H9 (cell line): ENCODE measurements around the gene PSMD6. TPM values are rescaled to one million over a fixed set of nuclear protein-coding genes. Genes with fewer than 3 reads are reported as not detected.

ENCODE experiments used
- DNase-seq: peaks from one replicate; pipeline ENCODE4 v3.0.0-alpha.2; 2017
- H2AFZ ChIP-seq: one replicate; pipeline ENCODE4 v1.6.1; 2013; ENCODE audit warnings: mild to moderate bottlenecking, low read length, control low read depth, moderate library complexity
- H2AK5ac ChIP-seq: 2 replicates; pipeline ENCODE4 v1.6.1; 2013; ENCODE audit warnings: low read length, control low read depth, mixed read lengths; ENCODE audit not compliant: insufficient read length
- H2BK120ac ChIP-seq: one replicate; pipeline ENCODE4 v1.6.1; 2013; ENCODE audit warnings: low read depth, mild to moderate bottlenecking, low read length, control low read depth, inconsistent platforms; ENCODE audit not compliant: poor library complexity, severe bottlenecking
- H2BK12ac ChIP-seq: 2 replicates; pipeline ENCODE4 v1.6.1; 2013; ENCODE audit warnings: low read length, control low read depth, mixed read lengths, low read depth; ENCODE audit not compliant: insufficient read length
- H2BK15ac ChIP-seq: 2 replicates; pipeline ENCODE4 v1.6.1; 2013; ENCODE audit warnings: low read depth, low read length, control low read depth
- H2BK20ac ChIP-seq: one replicate; pipeline ENCODE4 v1.6.1; 2013; ENCODE audit warnings: low read depth, mild to moderate bottlenecking, low read length, control low read depth, inconsistent platforms; ENCODE audit not compliant: poor library complexity, severe bottlenecking
- H2BK5ac ChIP-seq: 2 replicates; pipeline ENCODE4 v1.6.1; 2013; ENCODE audit warnings: low read length, control low read depth, mixed read lengths; ENCODE audit not compliant: insufficient read length
- H3K14ac ChIP-seq: 2 replicates; pipeline ENCODE4 v1.6.1; 2013; ENCODE audit warnings: low read length, control low read depth; ENCODE audit not compliant: insufficient read depth
- H3K18ac ChIP-seq: 2 replicates; pipeline ENCODE4 v1.6.1; 2013; ENCODE audit warnings: low read depth, mild to moderate bottlenecking, mixed read lengths, low read length, control low read depth; ENCODE audit not compliant: insufficient read length
- H3K23ac ChIP-seq: 2 replicates; pipeline ENCODE4 v1.6.1; 2013; ENCODE audit warnings: low read length, control low read depth, mixed read lengths, low read depth; ENCODE audit not compliant: insufficient read length
- H3K23me2 ChIP-seq: 2 replicates; pipeline ENCODE4 v1.6.1; 2013; ENCODE audit warnings: low read depth, mild to moderate bottlenecking, mixed read lengths, low read length, control low read depth; ENCODE audit not compliant: insufficient read length, poor library complexity, severe bottlenecking
- H3K27ac ChIP-seq: 2 replicates; pipeline ENCODE4 v1.5.1; 2013; ENCODE audit warnings: low read length, control low read depth, mixed read lengths, low read depth; ENCODE audit not compliant: insufficient read length
- H3K27me3 ChIP-seq: 2 replicates; pipeline ENCODE4 v1.6.1; 2013; ENCODE audit warnings: low read length, control low read depth, inconsistent platforms; ENCODE audit not compliant: insufficient read depth
- H3K4ac ChIP-seq: 2 replicates; pipeline ENCODE4 v1.6.1; 2013; ENCODE audit warnings: low read depth, mild to moderate bottlenecking, control low read depth, inconsistent platforms, low read length, moderate library complexity
- H3K4me1 ChIP-seq: 2 replicates; pipeline ENCODE4 v1.6.1; 2013; ENCODE audit warnings: low read length, control low read depth, inconsistent platforms; ENCODE audit not compliant: insufficient read depth
- H3K4me2 ChIP-seq: 2 replicates; pipeline ENCODE4 v1.6.1; 2013; ENCODE audit warnings: low read length, control low read depth, mixed read lengths; ENCODE audit not compliant: insufficient read length, insufficient read depth
- H3K56ac ChIP-seq: 2 replicates; pipeline ENCODE4 v1.6.1; 2013; ENCODE audit warnings: low read depth, mild to moderate bottlenecking, mixed read lengths, low read length, control low read depth; ENCODE audit not compliant: insufficient read length
- H3K79me1 ChIP-seq: 2 replicates; pipeline ENCODE4 v1.6.1; 2013; ENCODE audit warnings: low read depth, mild to moderate bottlenecking, moderate library complexity, low read length, control low read depth, inconsistent platforms; ENCODE audit not compliant: insufficient read depth, poor library complexity, severe bottlenecking
- H3K79me2 ChIP-seq: 2 replicates; pipeline ENCODE4 v1.6.1; 2013; ENCODE audit warnings: low read length, control low read depth, inconsistent platforms; ENCODE audit not compliant: insufficient read depth
- H3K9ac ChIP-seq: 2 replicates; pipeline ENCODE4 v1.6.1; 2013; ENCODE audit warnings: low read length, control low read depth, mixed read lengths; ENCODE audit not compliant: insufficient read length; ENCODE audit errors: extremely low read depth
- H3K9me3 ChIP-seq: one replicate; pipeline ENCODE4 v1.6.1; 2013; ENCODE audit warnings: low read depth, low read length, inconsistent platforms; ENCODE audit not compliant: control insufficient read depth
- H3T11ph ChIP-seq: one replicate; pipeline ENCODE4 v1.6.1; 2013; ENCODE audit warnings: mild to moderate bottlenecking, low read length, control low read depth, inconsistent platforms
- H4K20me1 ChIP-seq: one replicate; pipeline ENCODE4 v1.6.1; 2013; ENCODE audit not compliant: control insufficient read depth, insufficient read length, insufficient read depth
- H4K5ac ChIP-seq: 2 replicates; pipeline ENCODE4 v1.6.1; 2013; ENCODE audit warnings: low read depth, mild to moderate bottlenecking, mixed read lengths, low read length, control low read depth; ENCODE audit not compliant: insufficient read length
- H4K8ac ChIP-seq: replicated peaks from 2 replicates; pipeline ENCODE4 v1.6.1; 2013; ENCODE audit warnings: low read length, control low read depth, mixed read lengths, low read depth; ENCODE audit not compliant: insufficient read length
- H4K91ac ChIP-seq: 2 replicates; pipeline ENCODE4 v1.6.1; 2013; ENCODE audit warnings: low read depth, mild to moderate bottlenecking, moderate library complexity, mixed read lengths, low read length, control low read depth; ENCODE audit not compliant: insufficient read length
- H3K27ac Mint-ChIP-seq, 3 experiments: 2 replicates in 2 of 3; 3 replicates in 1 of 3; pipeline ENCODE4 v1.8.0; 2020 to 2021; ENCODE audit warnings: mixed read lengths in 3 of 3, mild to moderate bottlenecking in 1 of 3, moderate library complexity in 1 of 3
- H3K27me3 Mint-ChIP-seq: 2 replicates; pipeline ENCODE4 v1.8.0; 2021; ENCODE audit warnings: low read depth, mild to moderate bottlenecking, moderate library complexity, mixed read lengths
- H3K36me3 Mint-ChIP-seq, 3 experiments: 2 replicates in 2 of 3; 3 replicates in 1 of 3; pipeline ENCODE4 v1.8.0; 2020 to 2021; ENCODE audit warnings: low read depth in 3 of 3, mixed read lengths in 3 of 3; ENCODE audit not compliant: insufficient read depth in 1 of 3
- H3K4me1 Mint-ChIP-seq, 2 experiments: 2 replicates each; pipeline ENCODE4 v1.8.0; 2020; ENCODE audit warnings: mixed read lengths in 2 of 2
- H3K4me3 Mint-ChIP-seq, 2 experiments: 2 replicates in 1 of 2; 3 replicates in 1 of 2; pipeline ENCODE4 v1.8.0; 2020 to 2021; ENCODE audit warnings: mild to moderate bottlenecking in 2 of 2, mixed read lengths in 2 of 2, moderate library complexity in 1 of 2
- H3K9me3 Mint-ChIP-seq, 2 experiments: 2 replicates in 1 of 2; 3 replicates in 1 of 2; pipeline ENCODE4 v1.8.0; 2020; ENCODE audit warnings: mild to moderate bottlenecking in 2 of 2, mixed read lengths in 2 of 2, moderate library complexity in 1 of 2
- WGBS: extraction: QIAGEN DNeasy Blood & Tissue Kit; methylation state at CpG from one replicate; pipeline ENCODE4 v1.1.7; 2013; ENCODE audit warnings: missing lambda C conversion rate, low lambda C conversion rate, mixed read lengths; ENCODE audit not compliant: insufficient read length; ENCODE audit errors: extremely low coverage; 5-methylcytosine and 5-hydroxymethylcytosine counted together
- total RNA-seq: library from RNA; stranded (reverse); gene quantifications from 2 replicates; pipeline ENCODE4 v1.2.1, GENCODE V29; 2021
- TF ChIP-seq, protein P1 (sequence below): fragments of 200-600 bp; sonication (generic); conservative IDR thresholded peaks from 3 replicates; pipeline ENCODE4 v1.8.0; 2021; ENCODE audit warnings: antibody characterized with exemption, mild to moderate bottlenecking

The PSMD6 gene
- total RNA-seq, 1 experiment from 2014 or later: 112 TPM

DNA sequence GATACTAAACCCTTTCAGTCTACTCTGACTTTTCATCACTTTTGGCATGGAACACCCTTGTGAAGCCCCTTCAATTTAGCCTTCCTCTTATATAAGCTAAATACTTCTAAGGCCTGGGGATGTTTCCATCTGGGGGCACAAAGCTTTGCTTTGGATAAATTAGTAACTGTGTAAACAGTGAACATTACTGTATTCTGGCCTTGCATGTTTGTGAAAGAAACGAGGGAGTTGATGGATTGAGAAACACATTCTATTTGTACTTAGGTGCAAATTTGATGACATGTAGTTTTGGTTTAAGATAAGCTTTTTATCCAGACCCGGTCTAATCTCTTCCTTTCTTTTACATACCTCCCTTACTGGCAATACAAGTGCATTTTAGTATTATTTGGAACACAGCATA lies 19.7 kb downstream of the PSMD6 start:
- no peak overlapping the region for H2BK15ac ChIP-seq
- WGBS: no CpG with 5 or more reads among the region's 2 CpGs
- H3K9me3 Mint-ChIP-seq: no peaks in the 10 kb centered on the region
- H3K4me3 Mint-ChIP-seq: no peak overlapping the region
- H3K27me3 ChIP-seq: no peaks in the 10 kb centered on the region
- H2BK20ac ChIP-seq: no peak overlapping the region
- H4K5ac ChIP-seq: no peak overlapping the region
- no peaks in the 10 kb centered on the region for H4K20me1 ChIP-seq
- H3K79me2 ChIP-seq: no peaks in the 10 kb centered on the region
- H3K23ac ChIP-seq: no peak overlapping the region
- H3K9me3 ChIP-seq: no peaks in the 10 kb centered on the region
- no peak overlapping the region for H3K9ac ChIP-seq
- no peaks in the 10 kb centered on the region; the same call in 1 of the 2 replicates for H3K4me1 ChIP-seq
- no peak overlapping the region for H3K27ac ChIP-seq
- H4K8ac ChIP-seq: no peak overlapping the region
- no peaks in the 10 kb centered on the region for H3K79me1 ChIP-seq
- no peak overlapping the region for H2BK5ac ChIP-seq
- no peak overlapping the region for H2BK120ac ChIP-seq
- H3K18ac ChIP-seq: no peak overlapping the region
- no peak overlapping the region for H3K4me2 ChIP-seq
- H4K91ac ChIP-seq: no peak overlapping the region
- no peak overlapping the region for H3K27ac Mint-ChIP-seq
- DNase-seq: no peak
- H2AK5ac ChIP-seq: no peak overlapping the region
- H3K4me1 Mint-ChIP-seq: peaks cover 20 to 29% of the 10 kb centered on the region in 2 experiments
- no peak overlapping the region for H2BK12ac ChIP-seq
- no peak overlapping the region for H2AFZ ChIP-seq
- H3K23me2 ChIP-seq: no peaks in the 10 kb centered on the region
- TF ChIP-seq, protein P1, sequence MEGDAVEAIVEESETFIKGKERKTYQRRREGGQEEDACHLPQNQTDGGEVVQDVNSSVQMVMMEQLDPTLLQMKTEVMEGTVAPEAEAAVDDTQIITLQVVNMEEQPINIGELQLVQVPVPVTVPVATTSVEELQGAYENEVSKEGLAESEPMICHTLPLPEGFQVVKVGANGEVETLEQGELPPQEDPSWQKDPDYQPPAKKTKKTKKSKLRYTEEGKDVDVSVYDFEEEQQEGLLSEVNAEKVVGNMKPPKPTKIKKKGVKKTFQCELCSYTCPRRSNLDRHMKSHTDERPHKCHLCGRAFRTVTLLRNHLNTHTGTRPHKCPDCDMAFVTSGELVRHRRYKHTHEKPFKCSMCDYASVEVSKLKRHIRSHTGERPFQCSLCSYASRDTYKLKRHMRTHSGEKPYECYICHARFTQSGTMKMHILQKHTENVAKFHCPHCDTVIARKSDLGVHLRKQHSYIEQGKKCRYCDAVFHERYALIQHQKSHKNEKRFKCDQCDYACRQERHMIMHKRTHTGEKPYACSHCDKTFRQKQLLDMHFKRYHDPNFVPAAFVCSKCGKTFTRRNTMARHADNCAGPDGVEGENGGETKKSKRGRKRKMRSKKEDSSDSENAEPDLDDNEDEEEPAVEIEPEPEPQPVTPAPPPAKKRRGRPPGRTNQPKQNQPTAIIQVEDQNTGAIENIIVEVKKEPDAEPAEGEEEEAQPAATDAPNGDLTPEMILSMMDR: no peak
- H3K36me3 Mint-ChIP-seq: peaks cover 2 to 18% (median 4%) of the 10 kb centered on the region in 3 experiments; a peak in 4 of 7 replicates
- H3T11ph ChIP-seq: no peak overlapping the region
- no peaks in the 10 kb centered on the region for H3K27me3 Mint-ChIP-seq
- no peak overlapping the region for H3K14ac ChIP-seq
- H3K56ac ChIP-seq: no peak overlapping the region
- no peak overlapping the region for H3K4ac ChIP-seq
